HCT116 (cell line): Measurements from ENCODE around the gene EDNRA. TPM values are rescaled to one million over a fixed set of nuclear protein-coding genes. Genes with fewer than 3 reads are reported as not detected.

ENCODE experiments used
- ATAC-seq: fragments of 200-7000 bp; cut with Tn5 transposase; 2 replicates; pipeline ENCODE4 v1.9.1; 2020; ENCODE audit warnings: mild to moderate bottlenecking, moderate library complexity
- BruUV-seq: library from RNA; stranded (reverse); fragments of 400-500 nt; replicated peaks from 2 replicates; lab custom pipeline; 2021; lab: Mats Ljungman, UMichigan
- CTCF ChIA-PET: fragments of 300-600 bp; sonication (Branson Sonifier 250); formaldehyde crosslinking; loops from one replicate; lab custom pipeline; 2021; ENCODE audit warnings: antibody characterized with exemption; lab: Charles Lee
- POLR2A ChIA-PET: fragments of 300-600, 350-600 bp; sonication (Branson Sonifier 250); formaldehyde crosslinking; loops from one replicate; lab custom pipeline; 2021; ENCODE audit warnings: antibody characterized with exemption; lab: Charles Lee
- RAD21 ChIA-PET, 2 experiments: fragments of 300-600 bp; sonication (Branson Sonifier 250); formaldehyde crosslinking; loops; one replicate each; lab custom pipeline; 2023; ENCODE audit warnings: low total read pairs in 2 of 2; ENCODE audit not compliant: uncharacterized antibody in 2 of 2, unreplicated experiment in 2 of 2, low non-redundant PET in 1 of 2; lab: Charles Lee
- DNase-seq: peaks from one replicate; pipeline ENCODE4 v3.0.0-alpha.2; 2010; ENCODE audit warnings: low read depth, low spot score
- H2AFZ ChIP-seq: fragments of 200-600 bp; shearing (Covaris generic), sonication (generic); 2 replicates; pipeline ENCODE4 v1.6.1; 2017; ENCODE audit warnings: low read depth, mixed run types, mixed read lengths, antibody characterized with exemption, low read length; ENCODE audit not compliant: poor library complexity, severe bottlenecking
- H3K27ac ChIP-seq: 2 replicates; pipeline ENCODE4 v1.5.1; 2012; ENCODE audit warnings: low read depth, low read length
- H3K27me3 ChIP-seq: fragments of 200-600 bp; sonication (generic); 2 replicates; pipeline ENCODE4 v1.6.1; 2016; ENCODE audit warnings: mixed run types, low read length, mixed read lengths; ENCODE audit not compliant: insufficient read depth
- H3K36me3 ChIP-seq, 2 experiments: fragments of 200-500 bp in 1 of 2; fragments of 200-600 bp in 1 of 2; sonication (Bioruptor generic) in 1 of 2; sonication (generic) in 1 of 2; 2 replicates each; pipeline versions ENCODE4 v1.5.1 to v1.6.1; 2014 to 2016; ENCODE audit warnings: low read length in 2 of 2, inconsistent platforms in 1 of 2, mixed read lengths in 1 of 2, mixed run types in 1 of 2; ENCODE audit not compliant: insufficient read depth in 2 of 2, control insufficient read depth in 1 of 2
- H3K4me1 ChIP-seq, 2 experiments: fragments of 200-600 bp in 1 of 2; sonication (generic) in 1 of 2; 2 replicates each; pipeline versions ENCODE4 v1.5.1 to v1.6.1; 2012 to 2017; ENCODE audit warnings: low read length in 2 of 2, inconsistent platforms in 1 of 2, mild to moderate bottlenecking in 1 of 2, mixed read lengths in 1 of 2, mixed run types in 1 of 2, moderate library complexity in 1 of 2; ENCODE audit not compliant: insufficient read depth in 2 of 2, control insufficient read depth in 1 of 2
- H3K4me2 ChIP-seq: fragments of 200-600 bp; sonication (generic); 2 replicates; pipeline ENCODE4 v1.6.1; 2017; ENCODE audit warnings: mixed run types, low read length, mixed read lengths
- H3K4me3 ChIP-seq, 2 experiments: fragments of 200-600 bp in 1 of 2; sonication (generic) in 1 of 2; replicated peaks in 1 of 2; 2 replicates each; pipeline ENCODE4 v1.5.1; 2011 to 2016; ENCODE audit warnings: low read length in 2 of 2, control low read depth in 1 of 2, low read depth in 1 of 2, mild to moderate bottlenecking in 1 of 2, mixed read lengths in 1 of 2, mixed run types in 1 of 2
- H3K79me2 ChIP-seq: fragments of 200-600 bp; sonication (generic); 2 replicates; pipeline ENCODE4 v1.6.1; 2017; ENCODE audit warnings: mild to moderate bottlenecking, mixed run types, low read length, moderate library complexity, mixed read lengths; ENCODE audit not compliant: insufficient read depth
- H3K9ac ChIP-seq: fragments of 200-600 bp; sonication (generic); 2 replicates; pipeline ENCODE4 v1.6.1; 2016; ENCODE audit warnings: low read length, mixed read lengths
- H3K9me2 ChIP-seq: fragments of 200-600 bp; sonication (generic), shearing (Covaris generic); 2 replicates; pipeline ENCODE4 v1.6.1; 2017; ENCODE audit warnings: mixed run types, mild to moderate bottlenecking, moderate library complexity; ENCODE audit not compliant: insufficient read depth
- H3K9me3 ChIP-seq, 2 experiments: fragments of 200-500 bp in 1 of 2; fragments of 200-600 bp in 1 of 2; sonication (Bioruptor generic) in 1 of 2; sonication (generic) in 1 of 2; 2 replicates each; pipeline ENCODE4 v1.6.1; 2014 to 2017; ENCODE audit warnings: low read length in 2 of 2, mixed read lengths in 2 of 2, inconsistent platforms in 1 of 2, low read depth in 1 of 2, mild to moderate bottlenecking in 1 of 2, mixed run types in 1 of 2, moderate library complexity in 1 of 2; ENCODE audit not compliant: control insufficient read depth in 1 of 2, insufficient read depth in 1 of 2
- H4K20me1 ChIP-seq: fragments of 200-600 bp; sonication (generic), shearing (Covaris generic); 2 replicates; pipeline ENCODE4 v1.6.1; 2017; ENCODE audit warnings: mixed run types, mild to moderate bottlenecking, moderate library complexity; ENCODE audit not compliant: insufficient read depth
- EGR1 ChIP-seq: IDR thresholded peaks from 2 replicates; pipeline ENCODE4 v1.6.1; 2012; ENCODE audit warnings: low read depth
- EZH2phosphoT487 ChIP-seq: fragments of 200-600 bp; IDR thresholded peaks from 2 replicates; pipeline ENCODE4 v1.6.1; 2018; ENCODE audit warnings: antibody characterized with exemption, borderline replicate concordance
- FOSL1 ChIP-seq: IDR thresholded peaks from 2 replicates; pipeline ENCODE4 v1.6.1; 2012; ENCODE audit warnings: low read depth
- JUND ChIP-seq: IDR thresholded peaks from 2 replicates; pipeline ENCODE4 v1.6.1; 2012
- POLR2A ChIP-seq: IDR thresholded peaks from 2 replicates; pipeline ENCODE4 v1.7.0; 2011; ENCODE audit warnings: borderline replicate concordance; ENCODE audit not compliant: insufficient read depth, insufficient read length; ENCODE audit errors: extremely low read depth
- RAD21 ChIP-seq: IDR thresholded peaks from 2 replicates; pipeline ENCODE4 v1.6.1; 2012; ENCODE audit warnings: low read depth, mild to moderate bottlenecking
- YY1 ChIP-seq: IDR thresholded peaks from 2 replicates; pipeline ENCODE4 v1.6.1; 2011; ENCODE audit warnings: low read length, low read depth, moderate library complexity, mild to moderate bottlenecking; ENCODE audit not compliant: insufficient replicate concordance; ENCODE audit errors: extremely low read depth
- ZNF274 ChIP-seq: fragments of 200-500 bp; sonication (Bioruptor generic); IDR thresholded peaks from 2 replicates; pipeline ENCODE4 v1.6.1; 2014; ENCODE audit warnings: mild to moderate bottlenecking, low read depth, low read length, inconsistent platforms
- intact Hi-C: fragments of 100-400 bp; cut with micrococcal nuclease; formaldehyde crosslinking; loops from 2 replicates; pipeline ENCODE4 v1.10.0; 2022
- total RNA-seq: library from RNA; stranded (reverse); gene quantifications from one replicate; pipeline ENCODE4 v1.2.1, GENCODE V29; 2021; ENCODE audit not compliant: unreplicated experiment
- TF ChIP-seq, protein P1 (sequence below): IDR thresholded peaks from 2 replicates; pipeline ENCODE4 v1.6.1; 2012; ENCODE audit warnings: low read depth
- TF ChIP-seq, protein P2 (sequence below), 3 experiments: fragments of 200-600 bp in 1 of 3; sonication (generic) in 1 of 3; IDR thresholded peaks in 2 of 3; conservative IDR thresholded peaks in 1 of 3; 2 replicates each; pipeline ENCODE4 v1.5.1; 2012 to 2017; ENCODE audit warnings: low read depth in 2 of 3, low read length in 2 of 3, antibody characterized with exemption in 1 of 3, borderline replicate concordance in 1 of 3, control low read depth in 1 of 3, mild to moderate bottlenecking in 1 of 3, mixed read lengths in 1 of 3, mixed run types in 1 of 3, moderate library complexity in 1 of 3; ENCODE audit not compliant: insufficient read depth in 1 of 3
- TF ChIP-seq, protein P3 (sequence below): IDR thresholded peaks from 2 replicates; pipeline ENCODE4 v1.6.1; 2011; ENCODE audit warnings: mild to moderate bottlenecking, low read length, moderate library complexity; ENCODE audit not compliant: insufficient replicate concordance; ENCODE audit errors: extremely low read depth

The EDNRA gene
- total RNA-seq, 1 experiment from 2014 or later, result 2.0 TPM

DNA sequence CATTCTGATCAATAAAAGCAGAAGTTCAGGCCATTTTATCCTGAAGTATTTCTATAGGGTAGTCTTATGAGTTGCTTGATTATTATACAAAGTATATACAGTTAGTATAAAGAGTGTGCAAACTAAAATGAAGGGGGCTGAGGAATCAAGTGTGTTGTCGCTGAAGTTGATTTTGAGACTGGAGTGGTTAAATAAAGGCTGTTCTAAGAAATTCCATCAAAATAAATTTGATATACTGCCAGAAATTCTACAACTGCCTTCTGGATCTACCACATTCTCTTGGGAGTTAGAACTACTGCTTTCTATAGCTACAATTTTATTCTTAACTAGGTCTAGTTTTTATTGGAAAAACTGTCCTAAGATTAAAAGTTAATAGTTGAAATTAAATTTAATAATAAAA lies 12.4 kb downstream of the EDNRA start:
- H3K27ac ChIP-seq, result no peak overlapping the region
- ChIA-PET RAD21 (no interaction called here), POLR2A (no interaction called here)
- no peaks in the 10 kb centered on the region for H3K9me3 ChIP-seq
- no peak overlapping the region for H3K4me2 ChIP-seq
- TF ChIP-seq RAD21, result no peak
- TF ChIP-seq, protein P1, sequence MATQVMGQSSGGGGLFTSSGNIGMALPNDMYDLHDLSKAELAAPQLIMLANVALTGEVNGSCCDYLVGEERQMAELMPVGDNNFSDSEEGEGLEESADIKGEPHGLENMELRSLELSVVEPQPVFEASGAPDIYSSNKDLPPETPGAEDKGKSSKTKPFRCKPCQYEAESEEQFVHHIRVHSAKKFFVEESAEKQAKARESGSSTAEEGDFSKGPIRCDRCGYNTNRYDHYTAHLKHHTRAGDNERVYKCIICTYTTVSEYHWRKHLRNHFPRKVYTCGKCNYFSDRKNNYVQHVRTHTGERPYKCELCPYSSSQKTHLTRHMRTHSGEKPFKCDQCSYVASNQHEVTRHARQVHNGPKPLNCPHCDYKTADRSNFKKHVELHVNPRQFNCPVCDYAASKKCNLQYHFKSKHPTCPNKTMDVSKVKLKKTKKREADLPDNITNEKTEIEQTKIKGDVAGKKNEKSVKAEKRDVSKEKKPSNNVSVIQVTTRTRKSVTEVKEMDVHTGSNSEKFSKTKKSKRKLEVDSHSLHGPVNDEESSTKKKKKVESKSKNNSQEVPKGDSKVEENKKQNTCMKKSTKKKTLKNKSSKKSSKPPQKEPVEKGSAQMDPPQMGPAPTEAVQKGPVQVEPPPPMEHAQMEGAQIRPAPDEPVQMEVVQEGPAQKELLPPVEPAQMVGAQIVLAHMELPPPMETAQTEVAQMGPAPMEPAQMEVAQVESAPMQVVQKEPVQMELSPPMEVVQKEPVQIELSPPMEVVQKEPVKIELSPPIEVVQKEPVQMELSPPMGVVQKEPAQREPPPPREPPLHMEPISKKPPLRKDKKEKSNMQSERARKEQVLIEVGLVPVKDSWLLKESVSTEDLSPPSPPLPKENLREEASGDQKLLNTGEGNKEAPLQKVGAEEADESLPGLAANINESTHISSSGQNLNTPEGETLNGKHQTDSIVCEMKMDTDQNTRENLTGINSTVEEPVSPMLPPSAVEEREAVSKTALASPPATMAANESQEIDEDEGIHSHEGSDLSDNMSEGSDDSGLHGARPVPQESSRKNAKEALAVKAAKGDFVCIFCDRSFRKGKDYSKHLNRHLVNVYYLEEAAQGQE, result no peak
- no peak for TF ChIP-seq EGR1
- no peak for TF ChIP-seq FOSL1
- TF ChIP-seq EZH2phosphoT487, result no peak
- TF ChIP-seq ZNF274, result no peak
- TF ChIP-seq, protein P2, sequence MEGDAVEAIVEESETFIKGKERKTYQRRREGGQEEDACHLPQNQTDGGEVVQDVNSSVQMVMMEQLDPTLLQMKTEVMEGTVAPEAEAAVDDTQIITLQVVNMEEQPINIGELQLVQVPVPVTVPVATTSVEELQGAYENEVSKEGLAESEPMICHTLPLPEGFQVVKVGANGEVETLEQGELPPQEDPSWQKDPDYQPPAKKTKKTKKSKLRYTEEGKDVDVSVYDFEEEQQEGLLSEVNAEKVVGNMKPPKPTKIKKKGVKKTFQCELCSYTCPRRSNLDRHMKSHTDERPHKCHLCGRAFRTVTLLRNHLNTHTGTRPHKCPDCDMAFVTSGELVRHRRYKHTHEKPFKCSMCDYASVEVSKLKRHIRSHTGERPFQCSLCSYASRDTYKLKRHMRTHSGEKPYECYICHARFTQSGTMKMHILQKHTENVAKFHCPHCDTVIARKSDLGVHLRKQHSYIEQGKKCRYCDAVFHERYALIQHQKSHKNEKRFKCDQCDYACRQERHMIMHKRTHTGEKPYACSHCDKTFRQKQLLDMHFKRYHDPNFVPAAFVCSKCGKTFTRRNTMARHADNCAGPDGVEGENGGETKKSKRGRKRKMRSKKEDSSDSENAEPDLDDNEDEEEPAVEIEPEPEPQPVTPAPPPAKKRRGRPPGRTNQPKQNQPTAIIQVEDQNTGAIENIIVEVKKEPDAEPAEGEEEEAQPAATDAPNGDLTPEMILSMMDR (IDR thresholded peaks at IDR 0.05 in 2 of 3, conservative IDR thresholded peaks at IDR 0.05 in 1 of 3; ENCODE audit: borderline replicate concordance in 1 of 3, insufficient read depth in 1 of 3, low read depth in 2 of 3, low read length in 2 of 3), result no peak
- TF ChIP-seq POLR2A, result no peak
- no peak for TF ChIP-seq YY1
- no peak for TF ChIP-seq JUND
- TF ChIP-seq, protein P3, sequence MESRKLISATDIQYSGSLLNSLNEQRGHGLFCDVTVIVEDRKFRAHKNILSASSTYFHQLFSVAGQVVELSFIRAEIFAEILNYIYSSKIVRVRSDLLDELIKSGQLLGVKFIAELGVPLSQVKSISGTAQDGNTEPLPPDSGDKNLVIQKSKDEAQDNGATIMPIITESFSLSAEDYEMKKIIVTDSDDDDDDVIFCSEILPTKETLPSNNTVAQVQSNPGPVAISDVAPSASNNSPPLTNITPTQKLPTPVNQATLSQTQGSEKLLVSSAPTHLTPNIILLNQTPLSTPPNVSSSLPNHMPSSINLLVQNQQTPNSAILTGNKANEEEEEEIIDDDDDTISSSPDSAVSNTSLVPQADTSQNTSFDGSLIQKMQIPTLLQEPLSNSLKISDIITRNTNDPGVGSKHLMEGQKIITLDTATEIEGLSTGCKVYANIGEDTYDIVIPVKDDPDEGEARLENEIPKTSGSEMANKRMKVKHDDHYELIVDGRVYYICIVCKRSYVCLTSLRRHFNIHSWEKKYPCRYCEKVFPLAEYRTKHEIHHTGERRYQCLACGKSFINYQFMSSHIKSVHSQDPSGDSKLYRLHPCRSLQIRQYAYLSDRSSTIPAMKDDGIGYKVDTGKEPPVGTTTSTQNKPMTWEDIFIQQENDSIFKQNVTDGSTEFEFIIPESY, result no peak
- TF ChIP-seq, all 23 proteins: peak for 0
- no peaks in the 10 kb centered on the region for H3K79me2 ChIP-seq
- no peak overlapping the region for H2AFZ ChIP-seq
- no peak overlapping the region for H3K4me3 ChIP-seq
- H4K20me1 ChIP-seq, result no peaks in the 10 kb centered on the region
- no peaks in the 10 kb centered on the region for H3K9me2 ChIP-seq
- CTCF ChIA-PET, result no interaction called here
- no peaks in the 10 kb centered on the region for H3K4me1 ChIP-seq
- no peak for ATAC-seq
- intact Hi-C loops, result no loop called here
- no TSS peak for BruUV-seq
- no peaks in the 10 kb centered on the region for H3K36me3 ChIP-seq
- no peaks in the 10 kb centered on the region for H3K27me3 ChIP-seq
- no peak for DNase-seq
- no peak overlapping the region for H3K9ac ChIP-seq
